PFSK-1 (cell line): ENCODE data around the gene HMCES.

Source experiments
- FOXP2 ChIP-seq: optimal IDR thresholded peaks from 2 replicates; pipeline ENCODE3; 2011; ENCODE audit warnings: borderline replicate concordance, control low read depth, inconsistent platforms; ENCODE audit not compliant: insufficient read depth; ENCODE audit errors: extremely low read length, extremely low read depth
- POLR2AphosphoS5 ChIP-seq: IDR thresholded peaks from 2 replicates; pipeline ENCODE4 v1.6.1; 2012; ENCODE audit warnings: low read depth, mild to moderate bottlenecking, control low read depth, low read length, moderate library complexity
- REST ChIP-seq, 2 experiments: IDR thresholded peaks; 2 replicates each; pipeline versions ENCODE4 v1.6.1 to v1.8.0; 2011 to 2012; ENCODE audit warnings: low read depth in 2 of 2, low read length in 2 of 2, control low read depth in 1 of 2, inconsistent platforms in 1 of 2, mild to moderate bottlenecking in 1 of 2, moderate library complexity in 1 of 2; ENCODE audit not compliant: insufficient read depth in 1 of 2
- SIN3A ChIP-seq: IDR thresholded peaks from 2 replicates; pipeline ENCODE4 v1.6.1; 2012; ENCODE audit warnings: mild to moderate bottlenecking, low read length, moderate library complexity, borderline replicate concordance; ENCODE audit not compliant: insufficient read depth
- TAF1 ChIP-seq: IDR thresholded peaks from 2 replicates; pipeline ENCODE4 v1.6.1; 2012; ENCODE audit warnings: low read length, control low read depth, borderline replicate concordance; ENCODE audit not compliant: insufficient read depth

- no peak for TF ChIP-seq TAF1
- TF ChIP-seq REST (IDR thresholded peaks at IDR 0.05; ENCODE audit: insufficient read depth in 1 of 2, low read depth in 2 of 2, low read length in 2 of 2): no peak
- no peak for TF ChIP-seq POLR2AphosphoS5
- TF ChIP-seq SIN3A: no peak
- TF ChIP-seq FOXP2: no peak
Observed at GRCh38 chr3:129234441-129234840, 44.2 kb upstream of the HMCES start.
